Parathyroid adenoma (tissue), 2 donors: ENCODE measurements around the gene RGS1.

Experiments
- H2AFZ ChIP-seq: fragments of 300-600 bp; sonication (generic); one replicate; pipeline ENCODE4 v1.7.0; 2017; ENCODE audit warnings: antibody characterized with exemption, mild to moderate bottlenecking
- H3K27ac ChIP-seq: fragments of 300-600 bp; sonication (generic); one replicate; pipeline ENCODE4 v1.7.0; 2017
- H3K27me3 ChIP-seq: fragments of 300-600 bp; sonication (generic); one replicate; pipeline ENCODE4 v1.7.0; 2017; ENCODE audit warnings: low read length; ENCODE audit not compliant: control insufficient read depth, insufficient read depth
- H3K36me3 ChIP-seq: fragments of 300-600 bp; sonication (generic); one replicate; pipeline ENCODE4 v1.7.0; 2017; ENCODE audit warnings: low read length; ENCODE audit not compliant: control insufficient read depth, insufficient read depth
- H3K4me1 ChIP-seq: fragments of 300-600 bp; sonication (generic); one replicate; pipeline ENCODE4 v1.7.0; 2017; ENCODE audit warnings: control low read depth
- H3K4me2 ChIP-seq: fragments of 300-600 bp; sonication (generic); one replicate; pipeline ENCODE4 v1.7.0; 2017; ENCODE audit warnings: low read length
- H3K4me3 ChIP-seq: fragments of 300-600 bp; sonication (generic); one replicate; pipeline ENCODE4 v1.7.0; 2017; ENCODE audit warnings: low read depth, low read length
- H3K79me2 ChIP-seq: fragments of 300-600 bp; sonication (generic); one replicate; pipeline ENCODE4 v1.7.0; 2017; ENCODE audit warnings: control low read depth
- H3K9ac ChIP-seq: fragments of 300-600 bp; sonication (generic); one replicate; pipeline ENCODE4 v1.7.0; 2017; ENCODE audit warnings: mild to moderate bottlenecking
- H3K9me3 ChIP-seq: fragments of 300-600 bp; sonication (generic); one replicate; pipeline ENCODE4 v1.7.0; 2017; ENCODE audit warnings: low read length; ENCODE audit not compliant: control insufficient read depth
- CTCF ChIP-seq: fragments of 300-600 bp; sonication (generic); IDR thresholded peaks from one replicate; pipeline ENCODE4 v1.7.0; 2017; ENCODE audit warnings: antibody characterized with exemption, mild to moderate bottlenecking
- donor health status: primary hyperparathyroidism.

Gene RGS1

GRCh38 chr1:192566657-192567056, 8.9 kb upstream of the RGS1 start:
- no peaks in the 10 kb centered on the region for H3K79me2 ChIP-seq
- H3K9ac ChIP-seq, result no peak overlapping the region
- no peaks in the 10 kb centered on the region for H3K4me1 ChIP-seq
- no peaks in the 10 kb centered on the region for H3K9me3 ChIP-seq
- no peak overlapping the region for H3K27ac ChIP-seq
- no peak overlapping the region for H3K4me3 ChIP-seq
- no peaks in the 10 kb centered on the region for H3K36me3 ChIP-seq
- H3K4me2 ChIP-seq, result no peak overlapping the region
- H3K27me3 ChIP-seq, result no peaks in the 10 kb centered on the region
- H2AFZ ChIP-seq, result no peak overlapping the region
- no peak for TF ChIP-seq CTCF

DNA sequence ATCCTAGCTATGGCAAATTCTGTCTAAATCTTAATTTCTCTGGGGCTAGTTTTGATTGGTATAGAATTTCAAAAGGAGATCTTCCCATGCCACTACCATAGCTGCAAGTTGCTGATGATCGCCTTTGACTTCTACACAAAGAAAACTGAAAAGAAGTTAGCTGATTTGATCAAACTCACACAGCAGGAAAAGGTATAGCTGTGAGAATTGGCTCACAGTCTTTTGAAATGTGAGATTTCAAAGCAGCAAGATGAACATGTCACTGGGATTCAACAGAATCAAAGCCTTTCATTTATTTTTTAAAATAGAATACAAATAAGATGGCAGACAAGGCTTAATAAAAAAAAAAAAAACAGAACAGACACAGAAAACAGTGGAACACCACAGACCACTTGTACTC, 7.5 kb upstream of the RGS1 start:
- no peaks in the 10 kb centered on the region for H3K9me3 ChIP-seq

GRCh38 chr1:192571668-192572067, 3.9 kb upstream of the RGS1 start:
- Histone ChIP-seq H3K4me1 (no peaks in the 10 kb centered on the region), H3K4me2 (no peak overlapping the region), H3K9ac (no peak overlapping the region), H2AFZ (no peak overlapping the region), H3K79me2 (no peaks in the 10 kb centered on the region), H3K27me3 (no peaks in the 10 kb centered on the region), H3K36me3 (no peaks in the 10 kb centered on the region), H3K4me3 (no peak overlapping the region), H3K9me3 (no peaks in the 10 kb centered on the region), H3K27ac (no peak overlapping the region)
- no peak for TF ChIP-seq CTCF

More for the DNA sequence above, 7.5 kb upstream of the RGS1 start:
- H3K4me2 ChIP-seq, result no peak overlapping the region
- H3K9ac ChIP-seq, result no peak overlapping the region
- TF ChIP-seq CTCF, result no peak
- H3K79me2 ChIP-seq, result no peaks in the 10 kb centered on the region
- H3K4me1 ChIP-seq, result no peaks in the 10 kb centered on the region
- H3K27ac ChIP-seq, result no peak overlapping the region
- no peak overlapping the region for H2AFZ ChIP-seq
- no peak overlapping the region for H3K4me3 ChIP-seq
- H3K36me3 ChIP-seq, result no peaks in the 10 kb centered on the region
- H3K27me3 ChIP-seq, result no peaks in the 10 kb centered on the region

DNA sequence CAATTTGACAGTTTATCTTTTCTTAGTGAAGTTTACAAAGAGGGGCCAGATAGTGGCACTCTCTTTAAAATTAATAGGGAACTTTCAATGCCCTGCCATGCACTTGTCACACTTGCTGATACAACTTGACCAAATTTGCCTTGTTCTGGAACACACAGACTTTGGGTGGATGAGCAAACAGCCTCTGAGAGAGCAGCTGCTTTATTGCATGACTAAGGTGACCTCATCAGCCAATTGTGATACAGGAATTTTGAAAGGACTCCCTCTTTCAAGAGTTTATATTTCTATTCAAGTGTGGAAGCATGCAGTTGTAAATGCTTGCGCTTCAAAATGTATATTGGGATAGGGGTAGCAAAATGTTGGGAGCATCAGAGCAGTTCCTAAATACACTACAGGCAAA, 2.1 kb upstream of the RGS1 start:
- Histone ChIP-seq H3K27ac (no peak overlapping the region), H3K9ac (no peak overlapping the region), H3K27me3 (no peaks in the 10 kb centered on the region), H3K9me3 (no peaks in the 10 kb centered on the region), H3K36me3 (no peaks in the 10 kb centered on the region), H3K4me1 (no peaks in the 10 kb centered on the region), H3K4me3 (no peak overlapping the region), H3K4me2 (no peak overlapping the region), H3K79me2 (no peaks in the 10 kb centered on the region), H2AFZ (no peak overlapping the region)
- TF ChIP-seq CTCF, result no peak

GRCh38 chr1:192574073-192574472, 1.5 kb upstream of the RGS1 start:
- Histone ChIP-seq H3K27ac (no peak overlapping the region), H3K36me3 (no peaks in the 10 kb centered on the region), H3K27me3 (no peaks in the 10 kb centered on the region), H3K79me2 (no peaks in the 10 kb centered on the region), H2AFZ (no peak overlapping the region), H3K9ac (no peak overlapping the region), H3K9me3 (no peaks in the 10 kb centered on the region), H3K4me1 (no peaks in the 10 kb centered on the region), H3K4me3 (no peak overlapping the region), H3K4me2 (no peak overlapping the region)
- TF ChIP-seq CTCF, result no peak
